ENCODE data around the gene RIC3. TPM values are rescaled to one million over a fixed set of nuclear protein-coding genes. Genes with fewer than 3 reads are reported as not detected.

The RIC3 gene
- total RNA-seq, 1 donor from 2014 or later = 5.3 TPM

DNA sequence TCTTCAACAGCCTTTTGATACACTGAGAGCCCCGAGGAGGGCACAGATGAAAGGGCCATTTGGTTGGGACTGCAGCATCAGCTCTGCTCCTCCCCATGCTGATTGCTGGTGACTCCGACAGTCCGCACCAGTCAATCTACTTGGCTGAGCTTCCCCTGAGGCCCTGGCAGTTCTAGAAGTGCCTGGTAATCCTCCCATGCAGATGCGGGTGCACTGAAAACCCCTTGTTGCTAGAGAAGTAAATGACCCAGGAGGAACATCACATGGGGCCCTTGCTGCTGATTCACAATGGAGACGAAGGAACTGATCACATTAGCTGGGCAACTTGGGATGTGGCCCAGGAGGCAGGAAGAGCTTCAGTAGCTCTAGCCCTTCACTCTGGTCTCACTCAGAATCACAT is 35.2 kb upstream of the RIC3 start:
- Histone ChIP-seq H3K9me3 (no peaks in the 10 kb centered on the region), H3K27me3 (no peaks in the 10 kb centered on the region), H3K36me3 (no peaks in the 10 kb centered on the region), H3K27ac (no peak overlapping the region), H3K4me3 (no peak overlapping the region), H3K4me1 (no peaks in the 10 kb centered on the region)
- no peak for DNase-seq (ENCODE audit: low spot score in 2 of 2)
- intact Hi-C loops (cut with DNase I) = no loop called here
- TF ChIP-seq, protein P1, sequence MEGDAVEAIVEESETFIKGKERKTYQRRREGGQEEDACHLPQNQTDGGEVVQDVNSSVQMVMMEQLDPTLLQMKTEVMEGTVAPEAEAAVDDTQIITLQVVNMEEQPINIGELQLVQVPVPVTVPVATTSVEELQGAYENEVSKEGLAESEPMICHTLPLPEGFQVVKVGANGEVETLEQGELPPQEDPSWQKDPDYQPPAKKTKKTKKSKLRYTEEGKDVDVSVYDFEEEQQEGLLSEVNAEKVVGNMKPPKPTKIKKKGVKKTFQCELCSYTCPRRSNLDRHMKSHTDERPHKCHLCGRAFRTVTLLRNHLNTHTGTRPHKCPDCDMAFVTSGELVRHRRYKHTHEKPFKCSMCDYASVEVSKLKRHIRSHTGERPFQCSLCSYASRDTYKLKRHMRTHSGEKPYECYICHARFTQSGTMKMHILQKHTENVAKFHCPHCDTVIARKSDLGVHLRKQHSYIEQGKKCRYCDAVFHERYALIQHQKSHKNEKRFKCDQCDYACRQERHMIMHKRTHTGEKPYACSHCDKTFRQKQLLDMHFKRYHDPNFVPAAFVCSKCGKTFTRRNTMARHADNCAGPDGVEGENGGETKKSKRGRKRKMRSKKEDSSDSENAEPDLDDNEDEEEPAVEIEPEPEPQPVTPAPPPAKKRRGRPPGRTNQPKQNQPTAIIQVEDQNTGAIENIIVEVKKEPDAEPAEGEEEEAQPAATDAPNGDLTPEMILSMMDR (IDR thresholded peaks at IDR 0.05) = no peak

DNA sequence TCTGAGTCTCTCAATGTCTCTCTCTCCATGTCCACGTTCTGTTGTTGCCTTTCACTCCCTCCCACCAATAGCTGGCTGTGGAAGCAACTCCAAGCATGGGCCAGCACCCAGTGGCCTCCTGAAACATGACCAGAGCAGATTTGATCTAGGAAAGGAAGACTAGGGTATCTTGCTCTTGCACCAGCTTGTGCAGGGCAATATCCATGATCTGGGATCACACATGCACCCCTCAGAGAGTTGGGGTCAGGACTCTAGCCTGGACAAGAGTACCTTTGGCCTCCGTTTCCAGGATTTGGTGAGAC is 34.5 kb upstream of the RIC3 start:
- no peaks in the 10 kb centered on the region for H3K27me3 ChIP-seq
- H3K4me3 ChIP-seq = no peak overlapping the region
- intact Hi-C loops (cut with DNase I) = no loop called here
- DNase-seq (ENCODE audit: low spot score in 2 of 2) = no peak
- TF ChIP-seq, protein P1 (IDR thresholded peaks at IDR 0.05) = no peak
- H3K27ac ChIP-seq = no peak overlapping the region
- H3K9me3 ChIP-seq = no peaks in the 10 kb centered on the region
- H3K36me3 ChIP-seq = no peaks in the 10 kb centered on the region
- H3K4me1 ChIP-seq = no peaks in the 10 kb centered on the region

DNA sequence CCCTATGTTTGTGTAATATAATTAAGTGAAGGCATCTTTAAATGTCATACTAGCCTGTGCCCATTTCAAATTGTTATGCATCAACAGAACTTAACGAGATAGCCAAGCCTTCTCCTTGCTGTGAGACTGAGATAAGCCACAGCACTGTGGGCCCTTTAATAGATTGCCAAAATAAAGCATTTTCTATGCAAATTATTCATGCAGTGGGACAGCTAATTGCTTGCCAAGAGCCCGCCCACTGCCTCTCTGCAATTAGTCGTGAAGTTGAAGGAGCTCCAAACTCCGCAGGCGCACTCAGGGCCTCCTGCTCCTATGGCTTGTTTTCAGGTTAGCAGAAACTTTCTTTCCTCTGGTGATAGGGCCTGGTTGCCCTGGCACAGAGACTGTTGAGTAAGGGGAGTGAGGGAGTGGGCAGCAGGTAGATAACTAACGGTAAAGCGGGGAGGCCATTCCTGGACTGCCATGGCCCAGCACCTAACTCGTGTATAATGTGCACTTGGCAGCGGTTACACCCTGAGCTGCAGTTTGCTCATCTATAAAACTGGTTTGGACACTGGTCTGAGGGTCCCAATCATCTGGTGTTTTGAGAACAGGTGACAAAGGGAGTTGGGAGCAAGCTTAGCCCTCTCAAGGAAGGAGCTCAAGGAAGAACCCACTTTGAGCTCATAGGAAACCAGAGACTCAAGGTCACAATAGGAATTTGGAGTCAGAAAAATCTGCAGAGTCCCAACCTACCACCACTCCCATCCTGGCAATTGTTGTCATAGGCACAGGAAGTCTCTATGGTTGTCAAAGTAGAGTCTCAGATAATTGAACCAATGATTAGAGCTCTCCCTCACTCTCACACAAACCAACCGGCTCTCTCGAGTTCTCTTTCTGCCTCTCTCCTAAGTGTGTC is 33.9 kb upstream of the RIC3 start:
- no peaks in the 10 kb centered on the region for H3K4me1 ChIP-seq
- intact Hi-C loops (cut with DNase I) = no loop called here
- no peaks in the 10 kb centered on the region for H3K9me3 ChIP-seq
- no peak overlapping the region for H3K4me3 ChIP-seq
- TF ChIP-seq, protein P1 (IDR thresholded peaks at IDR 0.05) = no peak
- DNase-seq (ENCODE audit: low spot score in 2 of 2) = no peak
- H3K27ac ChIP-seq = no peak overlapping the region
- H3K36me3 ChIP-seq = no peaks in the 10 kb centered on the region
- no peaks in the 10 kb centered on the region for H3K27me3 ChIP-seq

DNA sequence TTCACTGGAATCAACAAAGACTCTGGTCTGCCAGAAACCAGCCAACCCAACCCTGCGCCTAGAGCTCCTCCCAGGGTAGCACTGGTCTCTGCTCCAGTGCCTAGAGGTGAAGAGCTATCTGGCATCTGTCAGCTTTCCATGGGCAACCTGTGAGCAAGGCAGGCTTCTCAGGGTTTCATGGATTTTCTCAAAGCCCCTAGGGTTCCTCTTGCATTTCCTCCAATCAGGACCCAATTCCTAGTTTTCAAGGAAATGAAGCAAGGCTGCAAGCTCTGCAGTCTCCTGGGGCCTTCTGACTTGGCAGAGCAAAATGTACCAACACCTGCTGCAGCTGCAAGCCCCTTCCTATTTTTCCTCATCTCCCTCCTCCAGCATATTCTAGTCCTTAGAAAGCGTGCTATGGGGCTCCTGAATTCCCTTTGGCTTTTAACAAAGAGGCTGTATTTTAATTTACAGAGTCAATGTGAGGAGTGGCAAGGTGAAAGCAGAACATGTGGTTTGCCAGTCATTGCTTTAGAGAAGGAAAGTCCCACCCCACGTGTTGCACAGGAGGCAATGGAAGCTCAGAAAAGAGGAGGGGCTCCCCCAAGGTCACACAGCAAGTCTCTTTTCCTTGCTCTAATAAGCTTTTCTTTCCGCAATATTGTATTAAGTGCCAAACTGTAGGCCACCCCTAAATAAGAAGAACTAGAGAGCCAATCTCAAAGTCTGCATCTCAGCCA is 33.0 kb upstream of the RIC3 start:
- H3K27me3 ChIP-seq = no peaks in the 10 kb centered on the region
- H3K9me3 ChIP-seq = no peaks in the 10 kb centered on the region
- TF ChIP-seq, protein P1 (IDR thresholded peaks at IDR 0.05) = no peak
- DNase-seq (ENCODE audit: low spot score in 2 of 2) = no peak
- no peak overlapping the region for H3K4me3 ChIP-seq
- intact Hi-C loops (cut with DNase I) = no loop called here
- no peaks in the 10 kb centered on the region for H3K4me1 ChIP-seq
- no peaks in the 10 kb centered on the region for H3K36me3 ChIP-seq
- H3K27ac ChIP-seq = no peak overlapping the region

DNA sequence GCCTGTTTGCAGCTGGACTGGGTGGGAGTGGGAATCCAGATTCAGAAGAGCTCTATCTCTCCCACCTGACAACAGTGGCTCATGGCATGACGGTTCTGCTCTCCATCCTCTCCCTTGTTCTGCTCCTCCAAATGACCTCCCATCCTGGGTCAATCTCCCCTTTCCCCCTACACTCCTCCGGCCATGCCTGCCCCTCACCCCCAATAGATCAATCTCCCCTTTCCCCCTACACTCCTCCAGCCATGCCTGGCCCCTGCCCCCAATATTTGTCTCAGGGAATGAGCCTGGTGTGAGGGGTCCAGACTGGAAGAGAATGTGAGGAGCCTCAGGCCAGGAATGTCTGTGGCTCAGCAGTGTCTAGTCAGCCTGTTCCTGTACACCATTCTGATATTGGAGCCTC is 30.9 kb upstream of the RIC3 start:
- Histone ChIP-seq H3K4me1 (no peaks in the 10 kb centered on the region), H3K27ac (no peak overlapping the region), H3K36me3 (no peaks in the 10 kb centered on the region), H3K4me3 (no peak overlapping the region), H3K9me3 (no peaks in the 10 kb centered on the region), H3K27me3 (no peaks in the 10 kb centered on the region)
- DNase-seq (ENCODE audit: low spot score in 2 of 2) = no peak
- intact Hi-C loops (cut with DNase I) = no loop called here
- TF ChIP-seq, protein P1 (IDR thresholded peaks at IDR 0.05) = no peak
